HepG2 (cell line): Measurements from ENCODE around the gene MLYCD. TPM values are rescaled to one million over a fixed set of nuclear protein-coding genes. Genes with fewer than 3 reads are reported as not detected.
A peak's percentile ranks its signal among the peaks of the same experiment; 100 is the strongest.

ENCODE experiments used
- CREM ChIP-seq, 2 experiments: sonication (generic) in 1 of 2; formaldehyde crosslinking in 1 of 2; IDR thresholded peaks; 2 replicates each; pipeline versions ENCODE4 v1.4.0 to v1.6.1; 2016 to 2020; ENCODE audit warnings: antibody characterized with exemption in 1 of 2, mild to moderate bottlenecking in 1 of 2, missing genetic modification reagents in 1 of 2
- CTCF ChIP-seq: sonication (generic); formaldehyde crosslinking; IDR thresholded peaks from 2 replicates; pipeline ENCODE4 v1.5.0; 2020; ENCODE audit warnings: mild to moderate bottlenecking, missing genetic modification reagents, moderate library complexity
- EZH2 ChIP-seq: conservative IDR thresholded peaks from 2 replicates; pipeline ENCODE4 v1.6.1; 2012; ENCODE audit warnings: mild to moderate bottlenecking, low read depth, low read length, moderate library complexity
- IKZF5 ChIP-seq: IDR thresholded peaks from 2 replicates; pipeline ENCODE4 v1.6.1; 2018; ENCODE audit warnings: missing genetic modification reagents, mild to moderate bottlenecking, missing compliant biosample characterization
- IRF9 ChIP-seq: sonication (generic); formaldehyde crosslinking; IDR thresholded peaks from 2 replicates; pipeline ENCODE4 v1.8.0; 2022; ENCODE audit warnings: missing genetic modification reagents, mild to moderate bottlenecking, borderline replicate concordance
- KDM3A ChIP-seq: IDR thresholded peaks from 2 replicates; pipeline ENCODE4 v1.6.1; 2018; ENCODE audit warnings: low read depth, missing compliant biosample characterization
- KLF9 ChIP-seq: IDR thresholded peaks from 2 replicates; pipeline ENCODE4 v1.6.1; 2016; ENCODE audit warnings: low read depth
- MBD4 ChIP-seq: IDR thresholded peaks from 2 replicates; pipeline ENCODE4 v1.6.1; 2012; ENCODE audit warnings: low read length, inconsistent platforms, borderline replicate concordance
- MEF2D ChIP-seq: sonication (generic); formaldehyde crosslinking; IDR thresholded peaks from 2 replicates; pipeline ENCODE4 v1.5.1; 2020; ENCODE audit warnings: mild to moderate bottlenecking, missing genetic modification reagents
- PAF1 ChIP-seq: IDR thresholded peaks from 2 replicates; pipeline ENCODE4 v1.6.1; 2016; ENCODE audit warnings: missing genetic modification reagents, missing compliant biosample characterization
- RBFOX2 ChIP-seq: fragments of 200-400 bp; formaldehyde crosslinking; IDR thresholded peaks from 2 replicates; pipeline ENCODE4 v1.6.1; 2017; ENCODE audit warnings: low read depth, mild to moderate bottlenecking, low read length
- SNAI1 ChIP-seq: sonication (generic); formaldehyde crosslinking; IDR thresholded peaks from 2 replicates; pipeline ENCODE4 v1.5.0; 2020; ENCODE audit warnings: mild to moderate bottlenecking, missing genetic modification reagents, borderline replicate concordance
- SP2 ChIP-seq: sonication (generic); formaldehyde crosslinking; IDR thresholded peaks from 2 replicates; pipeline ENCODE4 v1.5.1; 2020; ENCODE audit warnings: mild to moderate bottlenecking, missing genetic modification reagents
- TCF12 ChIP-seq, 2 experiments: fragments of 450-650 bp in 1 of 2; sonication (generic) in 1 of 2; formaldehyde crosslinking in 1 of 2; IDR thresholded peaks; 2 replicates each; pipeline versions ENCODE4 v1.6.1 to v1.8.0; 2017 to 2022; ENCODE audit warnings: antibody characterized with exemption in 1 of 2, mild to moderate bottlenecking in 1 of 2, missing genetic modification reagents in 1 of 2, moderate library complexity in 1 of 2
- TFAP4 ChIP-seq: sonication (generic); IDR thresholded peaks from 2 replicates; pipeline ENCODE4 v1.6.1; 2016; ENCODE audit warnings: low read depth, borderline replicate concordance
- TP53 ChIP-seq: sonication (generic); formaldehyde crosslinking; conservative IDR thresholded peaks from 2 replicates; pipeline ENCODE4 v1.4.0; 2020; ENCODE audit warnings: missing genetic modification reagents
- ZFP82 ChIP-seq: sonication (generic); formaldehyde crosslinking; IDR thresholded peaks from 2 replicates; pipeline ENCODE4 v1.5.1; 2020; ENCODE audit warnings: mild to moderate bottlenecking, missing genetic modification reagents, borderline replicate concordance
- ZFYVE20 ChIP-seq: sonication (generic); formaldehyde crosslinking; IDR thresholded peaks from 2 replicates; pipeline ENCODE4 v1.8.0; 2023; ENCODE audit warnings: low read depth, mild to moderate bottlenecking, moderate library complexity, missing genetic modification reagents, borderline replicate concordance
- ZNF292 ChIP-seq: sonication (generic); formaldehyde crosslinking; IDR thresholded peaks from 2 replicates; pipeline ENCODE4 v1.8.1; 2022; ENCODE audit warnings: mild to moderate bottlenecking, low read depth, missing genetic modification reagents, borderline replicate concordance
- ZNF552 ChIP-seq: sonication (generic); formaldehyde crosslinking; IDR thresholded peaks from 2 replicates; pipeline ENCODE4 v1.9.0; 2022; ENCODE audit warnings: missing genetic modification reagents, mild to moderate bottlenecking, borderline replicate concordance
- ZNF7 ChIP-seq: IDR thresholded peaks from 2 replicates; pipeline ENCODE4 v1.6.1; 2016; ENCODE audit warnings: missing biosample characterization, missing genetic modification reagents
- ZNF777 ChIP-seq: sonication (generic); formaldehyde crosslinking; IDR thresholded peaks from 2 replicates; pipeline ENCODE4 v1.4.0; 2020; ENCODE audit warnings: missing genetic modification reagents
- polyA plus RNA-seq, 8 experiments: library from polyadenylated mRNA; depleted of rRNA in 3 of 8; stranded (reverse) in 7 of 8; unstranded in 1 of 8; fragments of >200 nt; fragmentation: Illumina TruSeq in 4 of 8; extraction: Trizol in 4 of 8; gene quantifications; 2 replicates each; pipeline versions ENCODE4 v1.2.1 to v1.2.3, GENCODE V29; 2011 to 2016; ENCODE audit warnings: low read depth in 4 of 8, missing spikeins in 1 of 8, mixed read lengths in 1 of 8; ENCODE audit not compliant: insufficient read depth in 1 of 8
- total RNA-seq, 5 experiments: library from RNA; depleted of rRNA; stranded (reverse); fragments of >200 nt; fragmentation: Illumina TruSeq; extraction: Trizol; gene quantifications; 2 replicates each; pipeline ENCODE4 v1.2.3, GENCODE V29; 2016; ENCODE audit warnings: low read depth in 1 of 5

MLYCD gene
- total and polyA plus RNA-seq, 2 of the 13 experiments (the other 11 are each of a cell fraction or from before 2014, with no cell fraction given) = 1.8 to 4.0 TPM

- no peak for TF ChIP-seq CREM (IDR thresholded peaks at IDR 0.05)
- no peak for TF ChIP-seq CREM (CRISPR knock-in tag; IDR thresholded peaks at IDR 0.05)
- 0 out of 2 replicates have a peak, but pooled peaks have one; percentile 55 for TF ChIP-seq KLF9 (CRISPR knock-in tag)
- no peak for TF ChIP-seq KDM3A
- TF ChIP-seq ZFYVE20 (CRISPR knock-in tag) = 0 out of 2 replicates have a peak, but pooled peaks have one; percentile 30
- TF ChIP-seq TP53 (CRISPR knock-in tag) = no peak
- peak; percentile 77; the same call in 1 of the 2 replicates for TF ChIP-seq RBFOX2
- TF ChIP-seq ZFP82 (CRISPR knock-in tag) = no peak
- TF ChIP-seq IKZF5 (CRISPR knock-in tag) = 0 out of 2 replicates have a peak, but pooled peaks have one; percentile 37
- 0 out of 2 replicates have a peak, but pooled peaks have one; percentile 40 for TF ChIP-seq ZNF292
- TF ChIP-seq TCF12 (IDR thresholded peaks at IDR 0.05) = no peak
- no peak for TF ChIP-seq TCF12 (CRISPR knock-in tag; IDR thresholded peaks at IDR 0.05)
- peak; percentile 69 for TF ChIP-seq SP2 (CRISPR knock-in tag)
- TF ChIP-seq MEF2D (CRISPR knock-in tag) = no peak
- no peak for TF ChIP-seq MBD4
- no peak for TF ChIP-seq ZNF777
- peak; percentile 81 for TF ChIP-seq TFAP4
- no peak for TF ChIP-seq CTCF
- TF ChIP-seq PAF1 = no peak
- TF ChIP-seq ZNF7 (CRISPR knock-in tag) = no peak
- TF ChIP-seq EZH2 = no peak
- no peak for TF ChIP-seq SNAI1 (CRISPR knock-in tag)
- TF ChIP-seq IRF9 (CRISPR knock-in tag) = no peak
- TF ChIP-seq ZNF552 (CRISPR knock-in tag) = no peak
These were observed at the start of gene MLYCD (continued) for GRCh38 chr16:83898463-83899271.
